Urinary bladder (tissue), 4 donors: ENCODE data around the gene TRPV4. TPM values are rescaled to one million over a fixed set of nuclear protein-coding genes. Genes with fewer than 3 reads are reported as not detected.

Source experiments
- DNase-seq: peaks from one replicate; pipeline ENCODE4 v3.0.0-alpha.2; 2015; ENCODE audit errors: extremely low spot score
- H3K27ac ChIP-seq: one replicate; pipeline ENCODE4 v1.5.1; 2013; ENCODE audit warnings: low read depth, mild to moderate bottlenecking, moderate library complexity
- H3K36me3 ChIP-seq: one replicate; pipeline ENCODE4 v1.6.1; 2013; ENCODE audit warnings: mild to moderate bottlenecking, moderate library complexity; ENCODE audit not compliant: insufficient read depth
- H3K4me1 ChIP-seq: one replicate; pipeline ENCODE4 v1.6.1; 2013; ENCODE audit warnings: mild to moderate bottlenecking, moderate library complexity; ENCODE audit not compliant: insufficient read depth
- H3K4me3 ChIP-seq: one replicate; pipeline ENCODE4 v1.5.1; 2013; ENCODE audit warnings: low read depth, low read length
- WGBS: extraction: QIAGEN DNeasy Blood & Tissue Kit; methylation state at CpG from one replicate; pipeline ENCODE4 v1.1.7; 2013; 5-methylcytosine and 5-hydroxymethylcytosine counted together
- polyA plus RNA-seq: library from polyadenylated mRNA; stranded (reverse); fragments of 200-250 nt; gene quantifications from one replicate; pipeline ENCODE4 v1.2.3, GENCODE V29; 2013
- total RNA-seq: library from RNA; depleted of rRNA; stranded (reverse); fragments of >200 nt; gene quantifications from one replicate; pipeline ENCODE4 v1.2.3, GENCODE V29; 2014
- donor health status: healthy with polysubstance abuse.
- donor health status: healthy.

Gene TRPV4
- total and polyA plus RNA-seq, 2 donors: 0.90 to 1.2 TPM

GRCh38 chr12:109829667-109830066 is 3.5 kb downstream of the TRPV4 start:
- 79% methylated on average over 10 of the region's 10 CpGs for WGBS
- H3K4me3 ChIP-seq: no peak overlapping the region
- H3K36me3 ChIP-seq: no peaks in the 10 kb centered on the region
- no peak overlapping the region for H3K27ac ChIP-seq
- no peak for DNase-seq
- no peaks in the 10 kb centered on the region for H3K4me1 ChIP-seq

- Histone ChIP-seq H3K36me3 (no peaks in the 10 kb centered on the region), H3K4me3 (no peak overlapping the region), H3K4me1 (no peaks in the 10 kb centered on the region), H3K27ac (no peak overlapping the region)
- no peak for DNase-seq
- 72% methylated on average over 3 of the region's 3 CpGs for WGBS
Measured at GRCh38 chr12:109828754-109829511, 4.3 kb downstream of the TRPV4 start.

GRCh38 chr12:109827566-109828550 is 5.3 kb downstream of the TRPV4 start:
- Histone ChIP-seq H3K4me3 (no peak overlapping the region), H3K4me1 (no peaks in the 10 kb centered on the region), H3K27ac (no peak overlapping the region), H3K36me3 (no peaks in the 10 kb centered on the region)
- no peak for DNase-seq
- 65% methylated on average over 19 of the region's 19 CpGs for WGBS

- no peak overlapping the region for H3K27ac ChIP-seq
- 95% methylated on average over 3 of the region's 3 CpGs for WGBS
- H3K4me3 ChIP-seq: no peak overlapping the region
- no peak for DNase-seq
- no peaks in the 10 kb centered on the region for H3K4me1 ChIP-seq
- no peaks in the 10 kb centered on the region for H3K36me3 ChIP-seq
Measured at GRCh38 chr12:109827080-109827479, 6.1 kb downstream of the TRPV4 start.

- 93% methylated on average over 8 of the region's 8 CpGs for WGBS
- Histone ChIP-seq H3K4me1 (no peaks in the 10 kb centered on the region), H3K4me3 (no peak overlapping the region), H3K36me3 (no peaks in the 10 kb centered on the region), H3K27ac (no peak overlapping the region)
- no peak for DNase-seq
Measured at GRCh38 chr12:109824731-109825130, 8.5 kb downstream of the TRPV4 start.

- no peak for DNase-seq
- 72% methylated on average over 15 of the region's 15 CpGs for WGBS
Measured at GRCh38 chr12:109822951-109823411, 10.2 kb downstream of the TRPV4 start.

GRCh38 chr12:109822416-109822815 is 10.8 kb downstream of the TRPV4 start:
- 78% methylated on average over 7 of the region's 7 CpGs for whole genome bisulfite sequencing
- Histone ChIP-seq H3K4me1 (no peaks in the 10 kb centered on the region), H3K36me3 (no peaks in the 10 kb centered on the region), H3K4me3 (no peak overlapping the region), H3K27ac (no peak overlapping the region)
- DNase-seq: no peak

More at GRCh38 chr12:109822951-109823411, 10.2 kb downstream of the TRPV4 start:
- Histone ChIP-seq H3K4me1 (no peaks in the 10 kb centered on the region), H3K4me3 (no peak overlapping the region), H3K36me3 (no peaks in the 10 kb centered on the region), H3K27ac (no peak overlapping the region)

- H3K36me3 ChIP-seq: no peaks in the 10 kb centered on the region
- no peaks in the 10 kb centered on the region for H3K4me1 ChIP-seq
- no peak overlapping the region for H3K4me3 ChIP-seq
- no peak overlapping the region for H3K27ac ChIP-seq
- DNase-seq: no peak
Measured at GRCh38 chr12:109821968-109822367, 11.2 kb downstream of the TRPV4 start.

- Histone ChIP-seq H3K4me3 (no peak overlapping the region), H3K4me1 (no peaks in the 10 kb centered on the region), H3K27ac (no peak overlapping the region), H3K36me3 (no peaks in the 10 kb centered on the region)
- WGBS: 61% methylated on average over 16 of the region's 16 CpGs
- peak; percentile 56 for DNase-seq
Measured at GRCh38 chr12:109820816-109821381, 12.3 kb downstream of the TRPV4 start.

GRCh38 chr12:109818905-109819500 is 14.2 kb downstream of the TRPV4 start:
- H3K4me1 ChIP-seq: no peaks in the 10 kb centered on the region
- DNase-seq: no peak
- no peak overlapping the region for H3K4me3 ChIP-seq
- WGBS: 52% methylated on average over 10 of the region's 10 CpGs
- no peak overlapping the region for H3K27ac ChIP-seq
- H3K36me3 ChIP-seq: no peaks in the 10 kb centered on the region

- 93% methylated on average over 9 of the region's 9 CpGs for WGBS
- Histone ChIP-seq H3K4me3 (no peak overlapping the region), H3K4me1 (no peaks in the 10 kb centered on the region), H3K27ac (no peak overlapping the region), H3K36me3 (no peaks in the 10 kb centered on the region)
- no peak for DNase-seq
Measured at GRCh38 chr12:109818253-109818652, 14.9 kb downstream of the TRPV4 start.

GRCh38 chr12:109817627-109818231 is 15.5 kb downstream of the TRPV4 start:
- Histone ChIP-seq H3K4me1 (no peaks in the 10 kb centered on the region), H3K36me3 (no peaks in the 10 kb centered on the region), H3K4me3 (no peak overlapping the region), H3K27ac (no peak overlapping the region)
- DNase-seq: no peak
- 94% methylated on average over 8 of the region's 8 CpGs for WGBS

- DNase-seq: no peak
- Histone ChIP-seq H3K4me3 (no peak overlapping the region), H3K27ac (no peak overlapping the region), H3K4me1 (no peaks in the 10 kb centered on the region), H3K36me3 (no peaks in the 10 kb centered on the region)
- 89% methylated on average over 7 of the region's 7 CpGs for WGBS
Measured at GRCh38 chr12:109816870-109817269, 16.3 kb downstream of the TRPV4 start.
